Ectodermal cell (in vitro differentiated cells): ENCODE measurements around the gene RCAN2.

Source experiments
- H3K27ac ChIP-seq: 2 replicates; pipeline ENCODE4 v1.7.0; 2013; ENCODE audit warnings: mild to moderate bottlenecking, low read depth, low read length; ENCODE audit not compliant: insufficient read depth, poor library complexity, severe bottlenecking
- H3K27me3 ChIP-seq: 2 replicates; pipeline ENCODE4 v1.7.0; 2013; ENCODE audit warnings: mild to moderate bottlenecking, low read length; ENCODE audit not compliant: insufficient read depth, control insufficient read depth, poor library complexity, severe bottlenecking
- H3K36me3 ChIP-seq: one replicate; pipeline ENCODE4 v1.7.0; 2013; ENCODE audit warnings: low read length; ENCODE audit not compliant: control insufficient read depth, insufficient read depth
- H3K4me1 ChIP-seq: one replicate; pipeline ENCODE4 v1.7.0; 2013; ENCODE audit warnings: low read length; ENCODE audit not compliant: control insufficient read depth, insufficient read depth
- H3K4me3 ChIP-seq: 2 replicates; pipeline ENCODE4 v1.7.0; 2013; ENCODE audit warnings: low read depth, low read length, control low read depth; ENCODE audit not compliant: insufficient read depth
- H3K9me3 ChIP-seq: 2 replicates; pipeline ENCODE4 v1.7.0; 2013; ENCODE audit warnings: mild to moderate bottlenecking, low read length, moderate library complexity; ENCODE audit not compliant: control insufficient read depth
- WGBS, 2 experiments: methylation state at CpG; one replicate each; pipeline ENCODE4 v1.1.7; 2013; ENCODE audit warnings: missing lambda C conversion rate in 2 of 2; 5-methylcytosine and 5-hydroxymethylcytosine counted together

The RCAN2 gene

GRCh38 chr6:46211917-46212316 lies 279.3 kb downstream of the RCAN2 start:
- H3K27me3 ChIP-seq, result no peaks in the 10 kb centered on the region
- H3K4me3 ChIP-seq, result no peak overlapping the region
- no peaks in the 10 kb centered on the region for H3K36me3 ChIP-seq
- H3K9me3 ChIP-seq, result no peaks in the 10 kb centered on the region
- WGBS, 2 experiments, result 75 to 100% methylated on average over 1 of the region's 1 CpG
- H3K27ac ChIP-seq, result no peak overlapping the region
- no peaks in the 10 kb centered on the region for H3K4me1 ChIP-seq

- 88 to 92% methylated on average over 5 of the region's 5 CpGs for WGBS, 2 experiments
- H3K9me3 ChIP-seq, result no peaks in the 10 kb centered on the region
- H3K4me1 ChIP-seq, result no peaks in the 10 kb centered on the region
- H3K27me3 ChIP-seq, result no peaks in the 10 kb centered on the region
- no peak overlapping the region for H3K4me3 ChIP-seq
- no peaks in the 10 kb centered on the region for H3K36me3 ChIP-seq
- H3K27ac ChIP-seq, result no peak overlapping the region
Observed at GRCh38 chr6:46210294-46210693, 281.0 kb downstream of the RCAN2 start.

GRCh38 chr6:46208303-46208702 lies 282.9 kb downstream of the RCAN2 start:
- Histone ChIP-seq H3K27me3 (no peaks in the 10 kb centered on the region), H3K9me3 (no peaks in the 10 kb centered on the region), H3K4me3 (no peak overlapping the region)

GRCh38 chr6:46207174-46207573 lies 284.1 kb downstream of the RCAN2 start:
- 92 to 97% methylated on average over 3 of the region's 3 CpGs for WGBS, 2 experiments
- H3K4me3 ChIP-seq, result no peak overlapping the region
- no peaks in the 10 kb centered on the region for H3K4me1 ChIP-seq
- H3K36me3 ChIP-seq, result no peaks in the 10 kb centered on the region
- H3K9me3 ChIP-seq, result no peaks in the 10 kb centered on the region
- no peaks in the 10 kb centered on the region for H3K27me3 ChIP-seq
- no peak overlapping the region for H3K27ac ChIP-seq

More at GRCh38 chr6:46208303-46208702, 282.9 kb downstream of the RCAN2 start:
- Histone ChIP-seq H3K27ac (no peak overlapping the region), H3K36me3 (no peaks in the 10 kb centered on the region), H3K4me1 (no peaks in the 10 kb centered on the region)

GRCh38 chr6:46204880-46205650 lies 286.2 kb downstream of the RCAN2 start:
- 95 to 97% methylated on average over 29 of the region's 29 CpGs for WGBS, 2 experiments

GRCh38 chr6:46203391-46204177 lies 287.7 kb downstream of the RCAN2 start:
- Histone ChIP-seq H3K4me3 (no peak overlapping the region), H3K36me3 (no peaks in the 10 kb centered on the region), H3K9me3 (no peaks in the 10 kb centered on the region), H3K27ac (no peak overlapping the region), H3K27me3 (no peaks in the 10 kb centered on the region), H3K4me1 (no peaks in the 10 kb centered on the region)
- 65 to 72% methylated on average over 2 of the region's 2 CpGs for WGBS, 2 experiments

More at GRCh38 chr6:46204880-46205650, 286.2 kb downstream of the RCAN2 start:
- Histone ChIP-seq H3K27me3 (no peaks in the 10 kb centered on the region), H3K9me3 (no peaks in the 10 kb centered on the region), H3K27ac (no peak overlapping the region), H3K36me3 (no peaks in the 10 kb centered on the region), H3K4me1 (no peaks in the 10 kb centered on the region), H3K4me3 (no peak overlapping the region)

- Histone ChIP-seq H3K27ac (no peak overlapping the region), H3K4me3 (no peak overlapping the region), H3K27me3 (no peaks in the 10 kb centered on the region), H3K4me1 (no peaks in the 10 kb centered on the region), H3K36me3 (no peaks in the 10 kb centered on the region), H3K9me3 (no peaks in the 10 kb centered on the region)
- 77 to 90% methylated on average over 3 to 4 of the region's 4 CpGs for WGBS, 2 experiments
Observed at GRCh38 chr6:46201702-46202101, 289.5 kb downstream of the RCAN2 start.

- no peaks in the 10 kb centered on the region for H3K36me3 ChIP-seq
- no peaks in the 10 kb centered on the region for H3K27me3 ChIP-seq
- H3K27ac ChIP-seq, result no peak overlapping the region
- no peaks in the 10 kb centered on the region for H3K9me3 ChIP-seq
- WGBS, 2 experiments, result 91 to 92% methylated on average over 5 of the region's 5 CpGs
- H3K4me3 ChIP-seq, result no peak overlapping the region
- H3K4me1 ChIP-seq, result no peaks in the 10 kb centered on the region
Observed at GRCh38 chr6:46199387-46199786, 291.9 kb downstream of the RCAN2 start.

- H3K4me3 ChIP-seq, result no peak overlapping the region
- H3K4me1 ChIP-seq, result no peaks in the 10 kb centered on the region
- H3K36me3 ChIP-seq, result no peaks in the 10 kb centered on the region
- H3K27ac ChIP-seq, result no peak overlapping the region
- 87 to 100% methylated on average over 1 of the region's 1 CpG for WGBS, 2 experiments
- H3K9me3 ChIP-seq, result no peaks in the 10 kb centered on the region
- no peaks in the 10 kb centered on the region for H3K27me3 ChIP-seq
Observed at GRCh38 chr6:46191961-46192360, 299.3 kb downstream of the RCAN2 start.

GRCh38 chr6:46190889-46191288 lies 300.4 kb downstream of the RCAN2 start:
- Histone ChIP-seq H3K4me1 (no peaks in the 10 kb centered on the region), H3K27me3 (no peaks in the 10 kb centered on the region), H3K4me3 (no peak overlapping the region), H3K27ac (no peak overlapping the region), H3K9me3 (no peaks in the 10 kb centered on the region), H3K36me3 (no peaks in the 10 kb centered on the region)
- WGBS, 2 experiments, result 92 to 97% methylated on average over 4 of the region's 4 CpGs
